Right atrium auricular region (tissue), 2 donors: ENCODE results near the gene C2orf74. TPM values are rescaled to one million over a fixed set of nuclear protein-coding genes. Genes with fewer than 3 reads are reported as not detected.

Source experiments
- DNase-seq: peaks from one replicate; pipeline ENCODE4 v3.0.0-alpha.2; 2019; ENCODE audit warnings: low spot score
- H3K27ac ChIP-seq, 2 donors: fragments of 200-600 bp; sonication (generic); 1 replicate in 1 of 2; 2 replicates in 1 of 2; pipeline ENCODE4 v1.5.1; 2016 to 2019
- H3K27me3 ChIP-seq, 2 donors: fragments of 200-600 bp; sonication (generic); one replicate each; pipeline versions ENCODE4 v1.5.1 to v1.6.0; 2017 to 2019
- H3K36me3 ChIP-seq: fragments of 200-600 bp; sonication (generic); one replicate; pipeline ENCODE4 v1.5.1; 2016
- H3K4me1 ChIP-seq, 2 donors: fragments of 200-600 bp; sonication (generic); one replicate each; pipeline versions ENCODE4 v1.5.1 to v1.6.0; 2017 to 2019
- H3K4me3 ChIP-seq, 2 donors: fragments of 200-600 bp; sonication (generic); 1 replicate in 1 of 2; 2 replicates in 1 of 2; pipeline ENCODE4 v1.5.1; 2017 to 2019; ENCODE audit warnings: mild to moderate bottlenecking in 1 of 2, moderate library complexity in 1 of 2
- H3K9me3 ChIP-seq, 2 donors: fragments of 200-600 bp; sonication (generic); one replicate each; pipeline ENCODE4 v1.5.1; 2019
- CTCF ChIP-seq, 2 donors: fragments of 200-600 bp; sonication (generic); IDR thresholded peaks; one replicate each; pipeline ENCODE4 v1.5.1; 2019; ENCODE audit warnings: antibody characterized with exemption in 2 of 2
- total RNA-seq, 2 donors: library from RNA; depleted of rRNA; stranded (reverse); fragments of >200 nt; gene quantifications; one replicate each; pipeline ENCODE4 v1.1.0, GENCODE V29; 2016

The C2orf74 gene
- total RNA-seq, 2 donors from 2014 or later: 28.0 to 51.3 TPM

- Histone ChIP-seq H3K27me3 (no peaks in the 10 kb centered on the region), H3K4me3 (no peak overlapping the region), H3K27ac (no peak overlapping the region), H3K36me3 (peaks cover 55% of the 10 kb centered on the region), H3K4me1 (no peaks in the 10 kb centered on the region), H3K9me3 (no peaks in the 10 kb centered on the region)
- no peak for TF ChIP-seq CTCF (IDR thresholded peaks at IDR 0.05)
- no peak for DNase-seq
Measured at GRCh38 chr2:61210332-61210981, 48.5 kb downstream of the C2orf74 start.

GRCh38 chr2:61214171-61214570 is 52.2 kb downstream of the C2orf74 start:
- H3K27me3 ChIP-seq: no peaks in the 10 kb centered on the region
- no peak for DNase-seq
- no peak for TF ChIP-seq CTCF (IDR thresholded peaks at IDR 0.05)
- H3K36me3 ChIP-seq: peaks cover 28% of the 10 kb centered on the region
- H3K4me1 ChIP-seq: no peaks in the 10 kb centered on the region
- H3K27ac ChIP-seq: no peak overlapping the region
- no peaks in the 10 kb centered on the region for H3K9me3 ChIP-seq
- H3K4me3 ChIP-seq: no peak overlapping the region

Other genes starting within 250 kb of the C2orf74 start
- 10 to 100 TPM; 16.0 to 18.9 TPM for gene PEX13, start 144.5 kb upstream of the C2orf74 start, total RNA-seq
- gene PUS10, start 143.9 kb upstream of the C2orf74 start, total RNA-seq: 1 to 10 TPM; 1.8 to 4.6 TPM
- 10 to 100 TPM in 1 of 2 donors, 1 to 10 TPM in 1; 3.2 to 11.1 TPM for gene SANBR, start 96.3 kb upstream of the C2orf74 start, total RNA-seq